AG09319 (cell line): ENCODE measurements around the gene ARFGEF3.
"Not testable (repeated sequence)": the region's sequence is repeated elsewhere in the genome, so short reads cannot be mapped to it uniquely, and the experiment has no call there.

ENCODE experiments used
- DNase-seq: peaks from one replicate; pipeline ENCODE4 v3.0.0-alpha.2; 2010; ENCODE audit warnings: low read depth; ENCODE audit errors: extremely low read depth
- CTCF ChIP-seq: IDR thresholded peaks from 2 replicates; pipeline ENCODE4 v1.5.1; 2011; ENCODE audit warnings: low read depth, mild to moderate bottlenecking, inconsistent platforms, low read length, moderate library complexity

Gene ARFGEF3

GRCh38 chr6:138204303-138204702 is 42.6 kb downstream of the ARFGEF3 start:
- no peak for DNase-seq
- no peak for TF ChIP-seq CTCF

GRCh38 chr6:138204792-138205384 is 43.1 kb downstream of the ARFGEF3 start:
- DNase-seq = no peak
- no peak for TF ChIP-seq CTCF

GRCh38 chr6:138205437-138206094 is 43.8 kb downstream of the ARFGEF3 start:
- DNase-seq = no peak
- no peak for TF ChIP-seq CTCF

- no peak for DNase-seq
- TF ChIP-seq CTCF = no peak
These were observed 45.1 kb downstream of the ARFGEF3 start for GRCh38 chr6:138206862-138207261.

- TF ChIP-seq CTCF = no peak
- no peak for DNase-seq
These were observed 49.4 kb downstream of the ARFGEF3 start for GRCh38 chr6:138211048-138211581.

GRCh38 chr6:138211601-138212000 is 49.9 kb downstream of the ARFGEF3 start:
- DNase-seq = no peak
- no peak for TF ChIP-seq CTCF

- not testable (repeated sequence) for DNase-seq
These were observed 50.8 kb downstream of the ARFGEF3 start for GRCh38 chr6:138212530-138212929.
